ENCODE measurements around the gene SLC9A9.

GRCh38 chr3:143824735-143825385, 23.4 kb downstream of the SLC9A9 start:
- TF ChIP-seq, protein P1, sequence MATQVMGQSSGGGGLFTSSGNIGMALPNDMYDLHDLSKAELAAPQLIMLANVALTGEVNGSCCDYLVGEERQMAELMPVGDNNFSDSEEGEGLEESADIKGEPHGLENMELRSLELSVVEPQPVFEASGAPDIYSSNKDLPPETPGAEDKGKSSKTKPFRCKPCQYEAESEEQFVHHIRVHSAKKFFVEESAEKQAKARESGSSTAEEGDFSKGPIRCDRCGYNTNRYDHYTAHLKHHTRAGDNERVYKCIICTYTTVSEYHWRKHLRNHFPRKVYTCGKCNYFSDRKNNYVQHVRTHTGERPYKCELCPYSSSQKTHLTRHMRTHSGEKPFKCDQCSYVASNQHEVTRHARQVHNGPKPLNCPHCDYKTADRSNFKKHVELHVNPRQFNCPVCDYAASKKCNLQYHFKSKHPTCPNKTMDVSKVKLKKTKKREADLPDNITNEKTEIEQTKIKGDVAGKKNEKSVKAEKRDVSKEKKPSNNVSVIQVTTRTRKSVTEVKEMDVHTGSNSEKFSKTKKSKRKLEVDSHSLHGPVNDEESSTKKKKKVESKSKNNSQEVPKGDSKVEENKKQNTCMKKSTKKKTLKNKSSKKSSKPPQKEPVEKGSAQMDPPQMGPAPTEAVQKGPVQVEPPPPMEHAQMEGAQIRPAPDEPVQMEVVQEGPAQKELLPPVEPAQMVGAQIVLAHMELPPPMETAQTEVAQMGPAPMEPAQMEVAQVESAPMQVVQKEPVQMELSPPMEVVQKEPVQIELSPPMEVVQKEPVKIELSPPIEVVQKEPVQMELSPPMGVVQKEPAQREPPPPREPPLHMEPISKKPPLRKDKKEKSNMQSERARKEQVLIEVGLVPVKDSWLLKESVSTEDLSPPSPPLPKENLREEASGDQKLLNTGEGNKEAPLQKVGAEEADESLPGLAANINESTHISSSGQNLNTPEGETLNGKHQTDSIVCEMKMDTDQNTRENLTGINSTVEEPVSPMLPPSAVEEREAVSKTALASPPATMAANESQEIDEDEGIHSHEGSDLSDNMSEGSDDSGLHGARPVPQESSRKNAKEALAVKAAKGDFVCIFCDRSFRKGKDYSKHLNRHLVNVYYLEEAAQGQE (IDR thresholded peaks at IDR 0.05; ENCODE audit: low read depth, low read length): no peak
- TF ChIP-seq, protein P2, sequence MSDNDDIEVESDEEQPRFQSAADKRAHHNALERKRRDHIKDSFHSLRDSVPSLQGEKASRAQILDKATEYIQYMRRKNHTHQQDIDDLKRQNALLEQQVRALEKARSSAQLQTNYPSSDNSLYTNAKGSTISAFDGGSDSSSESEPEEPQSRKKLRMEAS (IDR thresholded peaks at IDR 0.05; ENCODE audit: low read depth, low read length): no peak
